GM13976 (cell line): ENCODE data around the gene PIK3C2G.

Experiments used
- DNase-seq: peaks from one replicate; pipeline ENCODE4 v3.0.0; 2012; ENCODE audit warnings: low spot score
- CTCF ChIP-seq: IDR thresholded peaks from 2 replicates; pipeline ENCODE4 v1.5.1; 2012; ENCODE audit warnings: borderline replicate concordance, mild to moderate bottlenecking; ENCODE audit not compliant: insufficient read depth; ENCODE audit errors: extremely low read depth, missing control alignments, control extremely low read depth
- in situ Hi-C: fragments of 300-500 bp; cut with MboI; formaldehyde crosslinking; loops from one replicate; pipeline ENCODE4 v1.12.0; 2022; ENCODE audit warnings: low sequenced_read_pairs, mixed read lengths, inconsistent platforms; ENCODE audit not compliant: unreplicated experiment

Gene PIK3C2G

GRCh38 chr12:18258929-18259328 lies 2.4 kb upstream of the PIK3C2G start:
- no peak for DNase-seq

GRCh38 chr12:18259906-18260682 lies 1.2 kb upstream of the PIK3C2G start:
- no peak for TF ChIP-seq CTCF
- no peak for DNase-seq
- in situ Hi-C loops = no loop called here

More at GRCh38 chr12:18258929-18259328, 2.4 kb upstream of the PIK3C2G start:
- in situ Hi-C loops = no loop called here
- TF ChIP-seq CTCF = no peak

GRCh38 chr12:18261906-18262305 lies 588 bp downstream of the PIK3C2G start:
- no peak for TF ChIP-seq CTCF
- DNase-seq = no peak
- in situ Hi-C loops = no loop called here

GRCh38 chr12:18262514-18262913 lies 1.2 kb downstream of the PIK3C2G start:
- no peak for DNase-seq
- no peak for TF ChIP-seq CTCF
- in situ Hi-C loops = no loop called here

GRCh38 chr12:18264581-18265075 lies 3.3 kb downstream of the PIK3C2G start:
- no peak for DNase-seq
- no peak for TF ChIP-seq CTCF
- in situ Hi-C loops = no loop called here

- DNase-seq = no peak
- in situ Hi-C loops = no loop called here
- TF ChIP-seq CTCF = no peak
Observed at GRCh38 chr12:18267427-18268099, 6.2 kb downstream of the PIK3C2G start.
